ENCODE results near the gene GIMD1. TPM values are rescaled to one million over a fixed set of nuclear protein-coding genes. Genes with fewer than 3 reads are reported as not detected.

The GIMD1 gene
- total and polyA plus RNA-seq, 2 experiments from 2014 or later = not detected

DNA sequence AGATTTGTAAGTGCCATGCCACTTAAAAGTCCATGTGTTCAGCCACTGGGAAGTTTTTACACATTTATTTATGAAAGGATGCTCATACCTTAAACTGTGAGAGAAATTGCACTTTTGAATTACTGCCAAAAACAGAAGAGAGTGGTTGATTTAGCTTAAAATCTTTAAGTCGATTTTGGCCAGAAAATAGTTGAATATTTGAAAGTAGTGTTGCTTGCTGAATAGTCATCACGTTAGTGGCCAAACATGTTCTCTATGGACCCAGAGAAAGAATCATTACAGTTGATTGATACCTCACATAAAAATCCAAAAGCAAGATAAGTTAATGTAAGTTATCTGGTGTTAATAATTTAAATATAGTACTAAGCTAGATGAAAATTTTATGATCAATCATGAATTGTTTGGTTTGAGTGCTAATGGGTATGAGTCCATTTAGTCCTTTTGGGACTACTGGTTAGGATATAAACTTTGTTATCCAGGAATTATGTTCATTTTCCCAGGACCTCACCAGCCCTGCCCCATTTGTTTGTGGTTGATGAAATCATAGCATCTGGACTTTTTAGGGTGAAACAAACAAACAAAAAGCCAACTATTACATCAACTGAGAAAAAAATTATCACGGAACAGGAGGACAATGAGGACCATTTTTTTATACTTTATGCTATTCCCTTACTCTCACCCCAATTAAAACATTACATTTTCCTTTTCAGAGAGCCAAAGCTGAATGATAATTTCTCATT lies 6.3 kb downstream of the GIMD1 start:
- Histone ChIP-seq H3F3A (replicated peaks; ENCODE audit: low read depth) (no peaks in the 10 kb centered on the region), H4K20me1 (replicated peaks; ENCODE audit: insufficient read depth) (no peaks in the 10 kb centered on the region), H3K36me3 (ENCODE audit: insufficient read depth) (no peaks in the 10 kb centered on the region), H3K27me3 (ENCODE audit: insufficient read depth) (no peaks in the 10 kb centered on the region), H3K79me2 (replicated peaks; ENCODE audit: insufficient read depth) (no peaks in the 10 kb centered on the region), H3K9me2 (ENCODE audit: insufficient read depth) (no peaks in the 10 kb centered on the region), H3K4me3 (no peak overlapping the region), H2AFZ (no peak overlapping the region), H3K4me2 (no peak overlapping the region), H3K27ac (ENCODE audit: low read depth) (no peak overlapping the region), H3K4me1 (ENCODE audit: insufficient read depth) (no peaks in the 10 kb centered on the region)
- peaks cover 14% of the 10 kb centered on the region for H3K4me1 Mint-ChIP-seq
- no peaks in the 10 kb centered on the region for H3K9me3 Mint-ChIP-seq
- ATAC-seq = no peak
- H3K27ac Mint-ChIP-seq = no peak overlapping the region
- no peaks in the 10 kb centered on the region for H3K27me3 Mint-ChIP-seq (ENCODE audit: insufficient read depth, low read depth, poor library complexity)
- H3K36me3 Mint-ChIP-seq (ENCODE audit: low read depth) = no peaks in the 10 kb centered on the region
- H3K4me3 Mint-ChIP-seq = no peak overlapping the region
- no peak for DNase-seq (ENCODE audit: low spot score)
- TF ChIP-seq POLR2AphosphoS5 (IDR thresholded peaks at IDR 0.05; ENCODE audit: low read depth) = no peak
- TF ChIP-seq, protein P1, sequence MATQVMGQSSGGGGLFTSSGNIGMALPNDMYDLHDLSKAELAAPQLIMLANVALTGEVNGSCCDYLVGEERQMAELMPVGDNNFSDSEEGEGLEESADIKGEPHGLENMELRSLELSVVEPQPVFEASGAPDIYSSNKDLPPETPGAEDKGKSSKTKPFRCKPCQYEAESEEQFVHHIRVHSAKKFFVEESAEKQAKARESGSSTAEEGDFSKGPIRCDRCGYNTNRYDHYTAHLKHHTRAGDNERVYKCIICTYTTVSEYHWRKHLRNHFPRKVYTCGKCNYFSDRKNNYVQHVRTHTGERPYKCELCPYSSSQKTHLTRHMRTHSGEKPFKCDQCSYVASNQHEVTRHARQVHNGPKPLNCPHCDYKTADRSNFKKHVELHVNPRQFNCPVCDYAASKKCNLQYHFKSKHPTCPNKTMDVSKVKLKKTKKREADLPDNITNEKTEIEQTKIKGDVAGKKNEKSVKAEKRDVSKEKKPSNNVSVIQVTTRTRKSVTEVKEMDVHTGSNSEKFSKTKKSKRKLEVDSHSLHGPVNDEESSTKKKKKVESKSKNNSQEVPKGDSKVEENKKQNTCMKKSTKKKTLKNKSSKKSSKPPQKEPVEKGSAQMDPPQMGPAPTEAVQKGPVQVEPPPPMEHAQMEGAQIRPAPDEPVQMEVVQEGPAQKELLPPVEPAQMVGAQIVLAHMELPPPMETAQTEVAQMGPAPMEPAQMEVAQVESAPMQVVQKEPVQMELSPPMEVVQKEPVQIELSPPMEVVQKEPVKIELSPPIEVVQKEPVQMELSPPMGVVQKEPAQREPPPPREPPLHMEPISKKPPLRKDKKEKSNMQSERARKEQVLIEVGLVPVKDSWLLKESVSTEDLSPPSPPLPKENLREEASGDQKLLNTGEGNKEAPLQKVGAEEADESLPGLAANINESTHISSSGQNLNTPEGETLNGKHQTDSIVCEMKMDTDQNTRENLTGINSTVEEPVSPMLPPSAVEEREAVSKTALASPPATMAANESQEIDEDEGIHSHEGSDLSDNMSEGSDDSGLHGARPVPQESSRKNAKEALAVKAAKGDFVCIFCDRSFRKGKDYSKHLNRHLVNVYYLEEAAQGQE (IDR thresholded peaks at IDR 0.05; ENCODE audit: unreplicated experiment) = no peak
- TF ChIP-seq, protein P2, sequence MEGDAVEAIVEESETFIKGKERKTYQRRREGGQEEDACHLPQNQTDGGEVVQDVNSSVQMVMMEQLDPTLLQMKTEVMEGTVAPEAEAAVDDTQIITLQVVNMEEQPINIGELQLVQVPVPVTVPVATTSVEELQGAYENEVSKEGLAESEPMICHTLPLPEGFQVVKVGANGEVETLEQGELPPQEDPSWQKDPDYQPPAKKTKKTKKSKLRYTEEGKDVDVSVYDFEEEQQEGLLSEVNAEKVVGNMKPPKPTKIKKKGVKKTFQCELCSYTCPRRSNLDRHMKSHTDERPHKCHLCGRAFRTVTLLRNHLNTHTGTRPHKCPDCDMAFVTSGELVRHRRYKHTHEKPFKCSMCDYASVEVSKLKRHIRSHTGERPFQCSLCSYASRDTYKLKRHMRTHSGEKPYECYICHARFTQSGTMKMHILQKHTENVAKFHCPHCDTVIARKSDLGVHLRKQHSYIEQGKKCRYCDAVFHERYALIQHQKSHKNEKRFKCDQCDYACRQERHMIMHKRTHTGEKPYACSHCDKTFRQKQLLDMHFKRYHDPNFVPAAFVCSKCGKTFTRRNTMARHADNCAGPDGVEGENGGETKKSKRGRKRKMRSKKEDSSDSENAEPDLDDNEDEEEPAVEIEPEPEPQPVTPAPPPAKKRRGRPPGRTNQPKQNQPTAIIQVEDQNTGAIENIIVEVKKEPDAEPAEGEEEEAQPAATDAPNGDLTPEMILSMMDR (conservative IDR thresholded peaks at IDR 0.05; ENCODE audit: low read depth in 2 of 2) = no peak
- no peak for TF ChIP-seq EZH2 (IDR thresholded peaks at IDR 0.05; ENCODE audit: low read depth, unreplicated experiment)
- no peak for TF ChIP-seq ZNF331 (CRISPR knock-in tag; IDR thresholded peaks at IDR 0.05; ENCODE audit: low read depth)
- no peak for TF ChIP-seq ZNF114 (CRISPR knock-in tag; IDR thresholded peaks at IDR 0.05)
- no peak for TF ChIP-seq STAT1 (IDR thresholded peaks at IDR 0.05; ENCODE audit: unreplicated experiment)
- TF ChIP-seq, protein P3, sequence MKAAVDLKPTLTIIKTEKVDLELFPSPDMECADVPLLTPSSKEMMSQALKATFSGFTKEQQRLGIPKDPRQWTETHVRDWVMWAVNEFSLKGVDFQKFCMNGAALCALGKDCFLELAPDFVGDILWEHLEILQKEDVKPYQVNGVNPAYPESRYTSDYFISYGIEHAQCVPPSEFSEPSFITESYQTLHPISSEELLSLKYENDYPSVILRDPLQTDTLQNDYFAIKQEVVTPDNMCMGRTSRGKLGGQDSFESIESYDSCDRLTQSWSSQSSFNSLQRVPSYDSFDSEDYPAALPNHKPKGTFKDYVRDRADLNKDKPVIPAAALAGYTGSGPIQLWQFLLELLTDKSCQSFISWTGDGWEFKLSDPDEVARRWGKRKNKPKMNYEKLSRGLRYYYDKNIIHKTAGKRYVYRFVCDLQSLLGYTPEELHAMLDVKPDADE (IDR thresholded peaks at IDR 0.05) = no peak
- no peak for TF ChIP-seq CREB1 (CRISPR knock-in tag; IDR thresholded peaks at IDR 0.05; ENCODE audit: low read depth)
- TF ChIP-seq NANOG (IDR thresholded peaks at IDR 0.05; ENCODE audit: borderline replicate concordance) = no peak
- TF ChIP-seq, protein P4, sequence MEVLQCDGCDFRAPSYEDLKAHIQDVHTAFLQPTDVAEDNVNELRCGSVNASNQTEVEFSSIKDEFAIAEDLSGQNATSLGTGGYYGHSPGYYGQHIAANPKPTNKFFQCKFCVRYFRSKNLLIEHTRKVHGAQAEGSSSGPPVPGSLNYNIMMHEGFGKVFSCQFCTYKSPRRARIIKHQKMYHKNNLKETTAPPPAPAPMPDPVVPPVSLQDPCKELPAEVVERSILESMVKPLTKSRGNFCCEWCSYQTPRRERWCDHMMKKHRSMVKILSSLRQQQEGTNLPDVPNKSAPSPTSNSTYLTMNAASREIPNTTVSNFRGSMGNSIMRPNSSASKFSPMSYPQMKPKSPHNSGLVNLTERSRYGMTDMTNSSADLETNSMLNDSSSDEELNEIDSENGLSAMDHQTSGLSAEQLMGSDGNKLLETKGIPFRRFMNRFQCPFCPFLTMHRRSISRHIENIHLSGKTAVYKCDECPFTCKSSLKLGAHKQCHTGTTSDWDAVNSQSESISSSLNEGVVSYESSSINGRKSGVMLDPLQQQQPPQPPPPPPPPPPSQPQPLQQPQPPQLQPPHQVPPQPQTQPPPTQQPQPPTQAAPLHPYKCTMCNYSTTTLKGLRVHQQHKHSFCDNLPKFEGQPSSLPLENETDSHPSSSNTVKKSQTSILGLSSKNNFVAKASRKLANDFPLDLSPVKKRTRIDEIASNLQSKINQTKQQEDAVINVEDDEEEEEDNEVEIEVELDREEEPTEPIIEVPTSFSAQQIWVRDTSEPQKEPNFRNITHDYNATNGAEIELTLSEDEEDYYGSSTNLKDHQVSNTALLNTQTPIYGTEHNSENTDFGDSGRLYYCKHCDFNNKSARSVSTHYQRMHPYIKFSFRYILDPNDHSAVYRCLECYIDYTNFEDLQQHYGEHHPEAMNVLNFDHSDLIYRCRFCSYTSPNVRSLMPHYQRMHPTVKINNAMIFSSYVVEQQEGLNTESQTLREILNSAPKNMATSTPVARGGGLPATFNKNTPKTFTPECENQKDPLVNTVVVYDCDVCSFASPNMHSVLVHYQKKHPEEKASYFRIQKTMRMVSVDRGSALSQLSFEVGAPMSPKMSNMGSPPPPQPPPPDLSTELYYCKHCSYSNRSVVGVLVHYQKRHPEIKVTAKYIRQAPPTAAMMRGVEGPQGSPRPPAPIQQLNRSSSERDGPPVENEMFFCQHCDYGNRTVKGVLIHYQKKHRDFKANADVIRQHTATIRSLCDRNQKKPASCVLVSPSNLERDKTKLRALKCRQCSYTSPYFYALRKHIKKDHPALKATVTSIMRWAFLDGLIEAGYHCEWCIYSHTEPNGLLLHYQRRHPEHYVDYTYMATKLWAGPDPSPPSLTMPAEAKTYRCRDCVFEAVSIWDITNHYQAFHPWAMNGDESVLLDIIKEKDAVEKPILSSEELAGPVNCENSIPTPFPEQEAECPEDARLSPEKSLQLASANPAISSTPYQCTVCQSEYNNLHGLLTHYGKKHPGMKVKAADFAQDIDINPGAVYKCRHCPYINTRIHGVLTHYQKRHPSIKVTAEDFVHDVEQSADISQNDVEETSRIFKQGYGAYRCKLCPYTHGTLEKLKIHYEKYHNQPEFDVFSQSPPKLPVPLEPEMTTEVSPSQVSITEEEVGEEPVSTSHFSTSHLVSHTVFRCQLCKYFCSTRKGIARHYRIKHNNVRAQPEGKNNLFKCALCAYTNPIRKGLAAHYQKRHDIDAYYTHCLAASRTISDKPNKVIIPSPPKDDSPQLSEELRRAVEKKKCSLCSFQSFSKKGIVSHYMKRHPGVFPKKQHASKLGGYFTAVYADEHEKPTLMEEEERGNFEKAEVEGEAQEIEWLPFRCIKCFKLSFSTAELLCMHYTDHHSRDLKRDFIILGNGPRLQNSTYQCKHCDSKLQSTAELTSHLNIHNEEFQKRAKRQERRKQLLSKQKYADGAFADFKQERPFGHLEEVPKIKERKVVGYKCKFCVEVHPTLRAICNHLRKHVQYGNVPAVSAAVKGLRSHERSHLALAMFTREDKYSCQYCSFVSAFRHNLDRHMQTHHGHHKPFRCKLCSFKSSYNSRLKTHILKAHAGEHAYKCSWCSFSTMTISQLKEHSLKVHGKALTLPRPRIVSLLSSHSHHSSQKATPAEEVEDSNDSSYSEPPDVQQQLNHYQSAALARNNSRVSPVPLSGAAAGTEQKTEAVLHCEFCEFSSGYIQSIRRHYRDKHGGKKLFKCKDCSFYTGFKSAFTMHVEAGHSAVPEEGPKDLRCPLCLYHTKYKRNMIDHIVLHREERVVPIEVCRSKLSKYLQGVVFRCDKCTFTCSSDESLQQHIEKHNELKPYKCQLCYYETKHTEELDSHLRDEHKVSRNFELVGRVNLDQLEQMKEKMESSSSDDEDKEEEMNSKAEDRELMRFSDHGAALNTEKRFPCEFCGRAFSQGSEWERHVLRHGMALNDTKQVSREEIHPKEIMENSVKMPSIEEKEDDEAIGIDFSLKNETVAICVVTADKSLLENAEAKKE (CRISPR knock-in tag; IDR thresholded peaks at IDR 0.05) = no peak
- TF ChIP-seq EZH2phosphoT487 (IDR thresholded peaks at IDR 0.05; ENCODE audit: unreplicated experiment) = no peak
- TF ChIP-seq JUNB (IDR thresholded peaks at IDR 0.05; ENCODE audit: unreplicated experiment) = no peak

Data from GM23338 (cell line).